H1 (cell line): ENCODE results near the gene GDF2.

ENCODE experiments used
- CTCF ChIP-seq, 3 experiments: IDR thresholded peaks; 1 replicate in 2 of 3; 2 replicates in 1 of 3; pipeline versions ENCODE4 v1.5.1 to v1.6.1; 2011; ENCODE audit warnings: low read length in 3 of 3, mild to moderate bottlenecking in 3 of 3, inconsistent platforms in 2 of 3, low read depth in 1 of 3, moderate library complexity in 1 of 3; ENCODE audit not compliant: insufficient read depth in 1 of 3; ENCODE audit errors: control extremely low read depth in 1 of 3
- POLR2A ChIP-seq, 2 experiments: IDR thresholded peaks; 1 replicate in 1 of 2; 2 replicates in 1 of 2; pipeline ENCODE4 v1.6.1; 2011; ENCODE audit warnings: low read depth in 2 of 2, low read length in 2 of 2, mild to moderate bottlenecking in 2 of 2; ENCODE audit errors: control extremely low read depth in 1 of 2

- TF ChIP-seq CTCF (IDR thresholded peaks at IDR 0.05; ENCODE audit: control extremely low read depth in 1 of 3, insufficient read depth in 1 of 3, low read depth in 1 of 3, low read length in 3 of 3) = no peak
- TF ChIP-seq POLR2A (IDR thresholded peaks at IDR 0.05; ENCODE audit: control extremely low read depth in 1 of 2, low read depth in 2 of 2, low read length in 2 of 2) = no peak
Observed at GRCh38 chr10:47317251-47317650, 5.0 kb upstream of the GDF2 start.
